GM23338 (cell line): Measurements from ENCODE around the gene OR11H6. TPM values are rescaled to one million over a fixed set of nuclear protein-coding genes. Genes with fewer than 3 reads are reported as not detected.

ENCODE experiments used
- ATAC-seq: fragments of 200-7000 bp; cut with Tn5 transposase; 3 replicates; pipeline ENCODE4 v1.9.1; 2020
- DNase-seq: peaks from one replicate; pipeline ENCODE4 v3.0.0-alpha.2; 2015; ENCODE audit warnings: low spot score
- H2AFZ ChIP-seq: fragments of 200-600 bp; sonication (generic); 2 replicates; pipeline ENCODE4 v1.8.0; 2016; ENCODE audit warnings: antibody characterized with exemption, mild to moderate bottlenecking, moderate library complexity
- H3F3A ChIP-seq: fragments of 200-600 bp; sonication (generic); replicated peaks from 2 replicates; pipeline ENCODE4 v1.8.0; 2017; ENCODE audit warnings: antibody characterized with exemption, mixed run types, low read depth
- H3K27ac ChIP-seq: fragments of 200-600 bp; sonication (generic); 2 replicates; pipeline ENCODE4 v1.6.1; 2016; ENCODE audit warnings: low read depth
- H3K27me3 ChIP-seq: fragments of 200-600 bp; sonication (generic); 2 replicates; pipeline ENCODE4 v1.8.0; 2016; ENCODE audit warnings: mild to moderate bottlenecking, mixed run types, moderate library complexity; ENCODE audit not compliant: insufficient read depth
- H3K36me3 ChIP-seq: fragments of 200-600 bp; sonication (generic); 2 replicates; pipeline ENCODE4 v1.8.0; 2016; ENCODE audit warnings: mild to moderate bottlenecking; ENCODE audit not compliant: insufficient read depth
- H3K4me1 ChIP-seq: fragments of 200-600 bp; sonication (generic); 2 replicates; pipeline ENCODE4 v1.8.0; 2016; ENCODE audit warnings: mild to moderate bottlenecking, moderate library complexity; ENCODE audit not compliant: insufficient read depth
- H3K4me2 ChIP-seq: fragments of 200-600 bp; sonication (generic); 2 replicates; pipeline ENCODE4 v1.7.1; 2017; ENCODE audit warnings: mixed run types
- H3K4me3 ChIP-seq: fragments of 200-600 bp; sonication (generic); 2 replicates; pipeline ENCODE4 v1.6.1; 2016; ENCODE audit warnings: mixed run types
- H3K79me2 ChIP-seq: fragments of 200-600 bp; sonication (generic); replicated peaks from 2 replicates; pipeline ENCODE4 v1.8.0; 2017; ENCODE audit warnings: mild to moderate bottlenecking; ENCODE audit not compliant: insufficient read depth
- H3K9me2 ChIP-seq: fragments of 200-600 bp; sonication (generic); 2 replicates; pipeline ENCODE4 v1.8.0; 2017; ENCODE audit not compliant: insufficient read depth
- H4K20me1 ChIP-seq: fragments of 200-600 bp; sonication (generic); replicated peaks from 2 replicates; pipeline ENCODE4 v1.8.0; 2017; ENCODE audit warnings: mild to moderate bottlenecking; ENCODE audit not compliant: insufficient read depth
- H3K27ac Mint-ChIP-seq: 2 replicates; pipeline ENCODE4 v1.8.0; 2020; ENCODE audit warnings: inconsistent platforms, mild to moderate bottlenecking, moderate library complexity, mixed read lengths
- H3K27me3 Mint-ChIP-seq: 3 replicates; pipeline ENCODE4 v1.8.0; 2022; ENCODE audit warnings: low read depth, mild to moderate bottlenecking, moderate library complexity, mixed read lengths, inconsistent platforms; ENCODE audit not compliant: insufficient read depth, poor library complexity
- H3K36me3 Mint-ChIP-seq: 3 replicates; pipeline ENCODE4 v1.8.0; 2021; ENCODE audit warnings: low read depth, mild to moderate bottlenecking, inconsistent platforms, moderate library complexity, mixed read lengths
- H3K4me1 Mint-ChIP-seq: 3 replicates; pipeline ENCODE4 v1.8.0; 2020; ENCODE audit warnings: mild to moderate bottlenecking, inconsistent platforms, mixed read lengths
- H3K4me3 Mint-ChIP-seq: 3 replicates; pipeline ENCODE4 v1.8.0; 2021; ENCODE audit warnings: moderate library complexity, mild to moderate bottlenecking, inconsistent platforms, mixed read lengths
- H3K9me3 Mint-ChIP-seq: 3 replicates; pipeline ENCODE4 v1.8.0; 2020; ENCODE audit warnings: moderate library complexity, mild to moderate bottlenecking, inconsistent platforms, mixed read lengths
- CREB1 ChIP-seq: fragments of 250-450 bp; sonication (Bioruptor Pico); IDR thresholded peaks from 2 replicates; pipeline ENCODE4 v1.5.0; 2020; ENCODE audit warnings: low read depth, mild to moderate bottlenecking, moderate library complexity
- ETS1 ChIP-seq: IDR thresholded peaks from 2 replicates; pipeline ENCODE4 v1.6.1; 2016; ENCODE audit warnings: antibody characterized with exemption
- EZH2 ChIP-seq: fragments of 200-600 bp; sonication (generic); IDR thresholded peaks from one replicate; pipeline ENCODE4 v1.8.0; 2017; ENCODE audit warnings: antibody characterized with exemption, mild to moderate bottlenecking, low read depth; ENCODE audit not compliant: unreplicated experiment
- EZH2phosphoT487 ChIP-seq: fragments of 200-600 bp; sonication (generic); IDR thresholded peaks from one replicate; pipeline ENCODE4 v1.8.1; 2018; ENCODE audit warnings: antibody characterized with exemption; ENCODE audit not compliant: unreplicated experiment
- JUNB ChIP-seq: IDR thresholded peaks from one replicate; pipeline ENCODE4 v1.6.1; 2016; ENCODE audit warnings: antibody characterized with exemption; ENCODE audit not compliant: unreplicated experiment
- NANOG ChIP-seq: IDR thresholded peaks from 2 replicates; pipeline ENCODE4 v1.6.1; 2016; ENCODE audit warnings: antibody characterized with exemption, borderline replicate concordance
- POLR2AphosphoS5 ChIP-seq: IDR thresholded peaks from 2 replicates; pipeline ENCODE4 v1.6.1; 2016; ENCODE audit warnings: antibody characterized with exemption, low read depth
- STAT1 ChIP-seq: IDR thresholded peaks from one replicate; pipeline ENCODE4 v1.6.1; 2016; ENCODE audit warnings: antibody characterized with exemption; ENCODE audit not compliant: unreplicated experiment
- ZNF114 ChIP-seq: fragments of 250-450 bp; sonication (Bioruptor Pico); IDR thresholded peaks from 2 replicates; pipeline ENCODE4 v1.5.0; 2020; ENCODE audit warnings: mild to moderate bottlenecking, moderate library complexity
- ZNF331 ChIP-seq: fragments of 250-450 bp; sonication (Bioruptor Pico); IDR thresholded peaks from 2 replicates; pipeline ENCODE4 v1.5.0; 2020; ENCODE audit warnings: low read depth, mild to moderate bottlenecking, moderate library complexity
- polyA plus RNA-seq: library from polyadenylated mRNA; unstranded; fragments of >200 nt; fragmentation: Nextera tagmentation; extraction: Ambion mirVana; gene quantifications from 2 replicates; pipeline ENCODE4 v1.2.1, GENCODE V29; 2016
- total RNA-seq: library from RNA; depleted of rRNA; stranded (reverse); fragments of >200 nt; shearing (Covaris generic); gene quantifications from 2 replicates; pipeline ENCODE4 v1.2.3, GENCODE V29; 2014
- TF ChIP-seq, protein P1 (sequence below): fragments of 250-450 bp; sonication (Bioruptor Pico); IDR thresholded peaks from 2 replicates; pipeline ENCODE4 v1.5.0; 2020; ENCODE audit warnings: mild to moderate bottlenecking, moderate library complexity
- TF ChIP-seq, protein P2 (sequence below): IDR thresholded peaks from one replicate; pipeline ENCODE4 v1.6.1; 2018; ENCODE audit warnings: antibody characterized with exemption; ENCODE audit not compliant: unreplicated experiment
- TF ChIP-seq, protein P3 (sequence below), 2 experiments: fragments of 200-600 bp in 1 of 2; sonication (generic) in 1 of 2; conservative IDR thresholded peaks; 2 replicates each; pipeline versions ENCODE4 v1.5.1 to v1.6.1; 2016 to 2017; ENCODE audit warnings: antibody characterized with exemption in 2 of 2, low read depth in 2 of 2, mild to moderate bottlenecking in 2 of 2, moderate library complexity in 1 of 2

The OR11H6 gene
- total and polyA plus RNA-seq, 2 experiments from 2014 or later: not detected

DNA sequence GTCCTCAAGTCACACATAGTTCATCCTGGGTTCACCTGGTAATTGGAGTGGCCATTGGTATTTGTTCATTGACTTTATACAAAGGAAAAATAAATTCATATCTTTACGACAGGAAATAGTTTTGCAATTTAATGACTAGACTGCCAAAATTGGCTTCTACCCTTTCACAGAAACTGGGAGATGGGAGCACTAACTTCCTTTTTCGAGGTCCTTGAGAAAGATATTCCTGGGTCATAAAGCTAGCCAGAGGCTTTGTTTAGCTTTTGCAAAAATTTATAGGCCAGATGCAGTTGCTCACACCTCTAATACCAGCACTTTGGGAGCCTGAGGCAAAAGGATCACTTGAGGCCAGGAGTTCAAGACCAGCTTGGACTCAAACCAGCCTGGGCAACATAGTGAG lies 43.0 kb upstream of the OR11H6 start:
- no peak overlapping the region for H3K4me2 ChIP-seq
- H3K36me3 ChIP-seq: no peaks in the 10 kb centered on the region
- no peaks in the 10 kb centered on the region for H3K4me1 ChIP-seq
- H3K79me2 ChIP-seq: no peaks in the 10 kb centered on the region
- Mint-ChIP-seq H3K27me3 (peaks cover 9% of the 10 kb centered on the region), H3K36me3 (peaks cover 17% of the 10 kb centered on the region; the same call in 2 of the 3 replicates), H3K4me3 (no peak overlapping the region), H3K4me1 (no peaks in the 10 kb centered on the region), H3K9me3 (peaks cover 92% of the 10 kb centered on the region), H3K27ac (no peak overlapping the region)
- H3F3A ChIP-seq: no peaks in the 10 kb centered on the region
- no peak overlapping the region for H3K27ac ChIP-seq
- no peaks in the 10 kb centered on the region for H3K9me2 ChIP-seq
- H3K27me3 ChIP-seq: no peaks in the 10 kb centered on the region
- no peak for DNase-seq
- TF ChIP-seq, protein P1, sequence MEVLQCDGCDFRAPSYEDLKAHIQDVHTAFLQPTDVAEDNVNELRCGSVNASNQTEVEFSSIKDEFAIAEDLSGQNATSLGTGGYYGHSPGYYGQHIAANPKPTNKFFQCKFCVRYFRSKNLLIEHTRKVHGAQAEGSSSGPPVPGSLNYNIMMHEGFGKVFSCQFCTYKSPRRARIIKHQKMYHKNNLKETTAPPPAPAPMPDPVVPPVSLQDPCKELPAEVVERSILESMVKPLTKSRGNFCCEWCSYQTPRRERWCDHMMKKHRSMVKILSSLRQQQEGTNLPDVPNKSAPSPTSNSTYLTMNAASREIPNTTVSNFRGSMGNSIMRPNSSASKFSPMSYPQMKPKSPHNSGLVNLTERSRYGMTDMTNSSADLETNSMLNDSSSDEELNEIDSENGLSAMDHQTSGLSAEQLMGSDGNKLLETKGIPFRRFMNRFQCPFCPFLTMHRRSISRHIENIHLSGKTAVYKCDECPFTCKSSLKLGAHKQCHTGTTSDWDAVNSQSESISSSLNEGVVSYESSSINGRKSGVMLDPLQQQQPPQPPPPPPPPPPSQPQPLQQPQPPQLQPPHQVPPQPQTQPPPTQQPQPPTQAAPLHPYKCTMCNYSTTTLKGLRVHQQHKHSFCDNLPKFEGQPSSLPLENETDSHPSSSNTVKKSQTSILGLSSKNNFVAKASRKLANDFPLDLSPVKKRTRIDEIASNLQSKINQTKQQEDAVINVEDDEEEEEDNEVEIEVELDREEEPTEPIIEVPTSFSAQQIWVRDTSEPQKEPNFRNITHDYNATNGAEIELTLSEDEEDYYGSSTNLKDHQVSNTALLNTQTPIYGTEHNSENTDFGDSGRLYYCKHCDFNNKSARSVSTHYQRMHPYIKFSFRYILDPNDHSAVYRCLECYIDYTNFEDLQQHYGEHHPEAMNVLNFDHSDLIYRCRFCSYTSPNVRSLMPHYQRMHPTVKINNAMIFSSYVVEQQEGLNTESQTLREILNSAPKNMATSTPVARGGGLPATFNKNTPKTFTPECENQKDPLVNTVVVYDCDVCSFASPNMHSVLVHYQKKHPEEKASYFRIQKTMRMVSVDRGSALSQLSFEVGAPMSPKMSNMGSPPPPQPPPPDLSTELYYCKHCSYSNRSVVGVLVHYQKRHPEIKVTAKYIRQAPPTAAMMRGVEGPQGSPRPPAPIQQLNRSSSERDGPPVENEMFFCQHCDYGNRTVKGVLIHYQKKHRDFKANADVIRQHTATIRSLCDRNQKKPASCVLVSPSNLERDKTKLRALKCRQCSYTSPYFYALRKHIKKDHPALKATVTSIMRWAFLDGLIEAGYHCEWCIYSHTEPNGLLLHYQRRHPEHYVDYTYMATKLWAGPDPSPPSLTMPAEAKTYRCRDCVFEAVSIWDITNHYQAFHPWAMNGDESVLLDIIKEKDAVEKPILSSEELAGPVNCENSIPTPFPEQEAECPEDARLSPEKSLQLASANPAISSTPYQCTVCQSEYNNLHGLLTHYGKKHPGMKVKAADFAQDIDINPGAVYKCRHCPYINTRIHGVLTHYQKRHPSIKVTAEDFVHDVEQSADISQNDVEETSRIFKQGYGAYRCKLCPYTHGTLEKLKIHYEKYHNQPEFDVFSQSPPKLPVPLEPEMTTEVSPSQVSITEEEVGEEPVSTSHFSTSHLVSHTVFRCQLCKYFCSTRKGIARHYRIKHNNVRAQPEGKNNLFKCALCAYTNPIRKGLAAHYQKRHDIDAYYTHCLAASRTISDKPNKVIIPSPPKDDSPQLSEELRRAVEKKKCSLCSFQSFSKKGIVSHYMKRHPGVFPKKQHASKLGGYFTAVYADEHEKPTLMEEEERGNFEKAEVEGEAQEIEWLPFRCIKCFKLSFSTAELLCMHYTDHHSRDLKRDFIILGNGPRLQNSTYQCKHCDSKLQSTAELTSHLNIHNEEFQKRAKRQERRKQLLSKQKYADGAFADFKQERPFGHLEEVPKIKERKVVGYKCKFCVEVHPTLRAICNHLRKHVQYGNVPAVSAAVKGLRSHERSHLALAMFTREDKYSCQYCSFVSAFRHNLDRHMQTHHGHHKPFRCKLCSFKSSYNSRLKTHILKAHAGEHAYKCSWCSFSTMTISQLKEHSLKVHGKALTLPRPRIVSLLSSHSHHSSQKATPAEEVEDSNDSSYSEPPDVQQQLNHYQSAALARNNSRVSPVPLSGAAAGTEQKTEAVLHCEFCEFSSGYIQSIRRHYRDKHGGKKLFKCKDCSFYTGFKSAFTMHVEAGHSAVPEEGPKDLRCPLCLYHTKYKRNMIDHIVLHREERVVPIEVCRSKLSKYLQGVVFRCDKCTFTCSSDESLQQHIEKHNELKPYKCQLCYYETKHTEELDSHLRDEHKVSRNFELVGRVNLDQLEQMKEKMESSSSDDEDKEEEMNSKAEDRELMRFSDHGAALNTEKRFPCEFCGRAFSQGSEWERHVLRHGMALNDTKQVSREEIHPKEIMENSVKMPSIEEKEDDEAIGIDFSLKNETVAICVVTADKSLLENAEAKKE (CRISPR knock-in tag): no peak
- TF ChIP-seq ETS1 (no peak), STAT1 (no peak), JUNB (no peak), CREB1 (CRISPR knock-in tag) (no peak), ZNF331 (CRISPR knock-in tag) (no peak), EZH2 (no peak), ZNF114 (no peak), NANOG (no peak), POLR2AphosphoS5 (no peak), EZH2phosphoT487 (no peak)
- TF ChIP-seq, protein P2, sequence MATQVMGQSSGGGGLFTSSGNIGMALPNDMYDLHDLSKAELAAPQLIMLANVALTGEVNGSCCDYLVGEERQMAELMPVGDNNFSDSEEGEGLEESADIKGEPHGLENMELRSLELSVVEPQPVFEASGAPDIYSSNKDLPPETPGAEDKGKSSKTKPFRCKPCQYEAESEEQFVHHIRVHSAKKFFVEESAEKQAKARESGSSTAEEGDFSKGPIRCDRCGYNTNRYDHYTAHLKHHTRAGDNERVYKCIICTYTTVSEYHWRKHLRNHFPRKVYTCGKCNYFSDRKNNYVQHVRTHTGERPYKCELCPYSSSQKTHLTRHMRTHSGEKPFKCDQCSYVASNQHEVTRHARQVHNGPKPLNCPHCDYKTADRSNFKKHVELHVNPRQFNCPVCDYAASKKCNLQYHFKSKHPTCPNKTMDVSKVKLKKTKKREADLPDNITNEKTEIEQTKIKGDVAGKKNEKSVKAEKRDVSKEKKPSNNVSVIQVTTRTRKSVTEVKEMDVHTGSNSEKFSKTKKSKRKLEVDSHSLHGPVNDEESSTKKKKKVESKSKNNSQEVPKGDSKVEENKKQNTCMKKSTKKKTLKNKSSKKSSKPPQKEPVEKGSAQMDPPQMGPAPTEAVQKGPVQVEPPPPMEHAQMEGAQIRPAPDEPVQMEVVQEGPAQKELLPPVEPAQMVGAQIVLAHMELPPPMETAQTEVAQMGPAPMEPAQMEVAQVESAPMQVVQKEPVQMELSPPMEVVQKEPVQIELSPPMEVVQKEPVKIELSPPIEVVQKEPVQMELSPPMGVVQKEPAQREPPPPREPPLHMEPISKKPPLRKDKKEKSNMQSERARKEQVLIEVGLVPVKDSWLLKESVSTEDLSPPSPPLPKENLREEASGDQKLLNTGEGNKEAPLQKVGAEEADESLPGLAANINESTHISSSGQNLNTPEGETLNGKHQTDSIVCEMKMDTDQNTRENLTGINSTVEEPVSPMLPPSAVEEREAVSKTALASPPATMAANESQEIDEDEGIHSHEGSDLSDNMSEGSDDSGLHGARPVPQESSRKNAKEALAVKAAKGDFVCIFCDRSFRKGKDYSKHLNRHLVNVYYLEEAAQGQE: no peak
- TF ChIP-seq, protein P3, sequence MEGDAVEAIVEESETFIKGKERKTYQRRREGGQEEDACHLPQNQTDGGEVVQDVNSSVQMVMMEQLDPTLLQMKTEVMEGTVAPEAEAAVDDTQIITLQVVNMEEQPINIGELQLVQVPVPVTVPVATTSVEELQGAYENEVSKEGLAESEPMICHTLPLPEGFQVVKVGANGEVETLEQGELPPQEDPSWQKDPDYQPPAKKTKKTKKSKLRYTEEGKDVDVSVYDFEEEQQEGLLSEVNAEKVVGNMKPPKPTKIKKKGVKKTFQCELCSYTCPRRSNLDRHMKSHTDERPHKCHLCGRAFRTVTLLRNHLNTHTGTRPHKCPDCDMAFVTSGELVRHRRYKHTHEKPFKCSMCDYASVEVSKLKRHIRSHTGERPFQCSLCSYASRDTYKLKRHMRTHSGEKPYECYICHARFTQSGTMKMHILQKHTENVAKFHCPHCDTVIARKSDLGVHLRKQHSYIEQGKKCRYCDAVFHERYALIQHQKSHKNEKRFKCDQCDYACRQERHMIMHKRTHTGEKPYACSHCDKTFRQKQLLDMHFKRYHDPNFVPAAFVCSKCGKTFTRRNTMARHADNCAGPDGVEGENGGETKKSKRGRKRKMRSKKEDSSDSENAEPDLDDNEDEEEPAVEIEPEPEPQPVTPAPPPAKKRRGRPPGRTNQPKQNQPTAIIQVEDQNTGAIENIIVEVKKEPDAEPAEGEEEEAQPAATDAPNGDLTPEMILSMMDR (conservative IDR thresholded peaks at IDR 0.05; ENCODE audit: low read depth in 2 of 2): no peak
- H2AFZ ChIP-seq: no peak overlapping the region
- ATAC-seq: no peak
- H3K4me3 ChIP-seq: no peak overlapping the region
- H4K20me1 ChIP-seq: no peaks in the 10 kb centered on the region
